H1 (cell line): ENCODE results near the gene TBCD.

Experiments
- CEBPB ChIP-seq: IDR thresholded peaks from 2 replicates; pipeline ENCODE4 v1.6.1; 2012; ENCODE audit warnings: low read depth, low read length
- CTCF ChIP-seq, 3 experiments: IDR thresholded peaks; 1 replicate in 2 of 3; 2 replicates in 1 of 3; pipeline versions ENCODE4 v1.5.1 to v1.6.1; 2011; ENCODE audit warnings: low read length in 3 of 3, mild to moderate bottlenecking in 3 of 3, inconsistent platforms in 2 of 3, low read depth in 1 of 3, moderate library complexity in 1 of 3; ENCODE audit not compliant: insufficient read depth in 1 of 3; ENCODE audit errors: control extremely low read depth in 1 of 3
- EZH2 ChIP-seq: fragments of 200-600 bp; sonication (generic); IDR thresholded peaks from 2 replicates; pipeline ENCODE4 v1.7.1; 2012; ENCODE audit warnings: low read depth, mild to moderate bottlenecking, moderate library complexity, low read length, inconsistent platforms; ENCODE audit not compliant: severe bottlenecking
- KDM5A ChIP-seq: fragments of 200-600 bp; IDR thresholded peaks from 2 replicates; pipeline ENCODE4 v1.7.1; 2012; ENCODE audit warnings: mild to moderate bottlenecking, low read length, inconsistent platforms, mixed read lengths
- POLR2A ChIP-seq, 2 experiments: IDR thresholded peaks; 1 replicate in 1 of 2; 2 replicates in 1 of 2; pipeline ENCODE4 v1.6.1; 2011; ENCODE audit warnings: low read depth in 2 of 2, low read length in 2 of 2, mild to moderate bottlenecking in 2 of 2; ENCODE audit errors: control extremely low read depth in 1 of 2
- POLR2AphosphoS5 ChIP-seq: IDR thresholded peaks from 2 replicates; pipeline ENCODE4 v1.6.1; 2011; ENCODE audit warnings: low read depth, low read length
- RNF2 ChIP-seq: fragments of 200-900, 300-1000 bp; sonication (generic); IDR thresholded peaks from 2 replicates; pipeline ENCODE4 v1.7.1; 2016; ENCODE audit warnings: borderline replicate concordance, low read depth, mild to moderate bottlenecking, antibody characterized with exemption, low read length; ENCODE audit not compliant: poor library complexity, severe bottlenecking; ENCODE audit errors: missing control alignments
- USF2 ChIP-seq: IDR thresholded peaks from 2 replicates; pipeline ENCODE4 v1.6.1; 2011; ENCODE audit warnings: low read length, improper control_type of control experiment

GRCh38 chr17:82880620-82881323 lies 128.9 kb downstream of the TBCD start:
- TF ChIP-seq CEBPB (no peak), EZH2 (no peak), POLR2A (IDR thresholded peaks at IDR 0.05; ENCODE audit: control extremely low read depth in 1 of 2, low read depth in 2 of 2, low read length in 2 of 2) (no peak), USF2 (no peak), POLR2AphosphoS5 (no peak), RNF2 (no peak), CTCF (IDR thresholded peaks at IDR 0.05; ENCODE audit: control extremely low read depth in 1 of 3, insufficient read depth in 1 of 3, low read depth in 1 of 3, low read length in 3 of 3) (no peak), KDM5A (no peak)
